ENCODE measurements around the gene RALGAPB.

RALGAPB gene

GRCh38 chr20:38617830-38618196 is 145.2 kb downstream of the RALGAPB start:
- DNase-seq, result no peak

- no peak for DNase-seq
Measured at GRCh38 chr20:38620441-38620840, 147.8 kb downstream of the RALGAPB start.

DNA sequence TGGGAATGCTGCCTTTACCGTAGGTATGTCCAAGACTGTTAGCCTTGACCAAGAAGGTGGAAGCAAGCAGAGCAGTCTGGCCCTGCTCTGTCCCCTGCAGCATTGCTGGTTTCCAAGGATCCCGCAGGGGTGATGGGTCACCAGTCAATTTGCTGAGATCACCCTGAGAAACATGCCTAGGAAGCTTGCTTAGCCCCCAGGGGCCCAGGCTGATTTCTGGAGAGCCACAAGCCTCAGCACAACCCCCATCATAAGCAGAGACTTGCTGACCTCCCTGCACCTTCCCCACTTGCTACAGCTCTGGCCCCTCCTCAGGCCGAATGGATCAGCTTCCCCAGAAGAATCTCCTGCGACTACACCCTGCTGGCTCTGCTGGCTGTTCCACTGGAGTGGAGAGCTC is 150.4 kb downstream of the RALGAPB start:
- DNase-seq, result no peak

GRCh38 chr20:38624084-38624483 is 151.4 kb downstream of the RALGAPB start:
- no peak for DNase-seq

GRCh38 chr20:38625896-38626295 is 153.3 kb downstream of the RALGAPB start:
- no peak for DNase-seq

GRCh38 chr20:38626921-38627659 is 154.4 kb downstream of the RALGAPB start:
- no peak for DNase-seq
